ENCODE results near the gene SCN7A.
"Not testable (repeated sequence)": the region's sequence is repeated elsewhere in the genome, so short reads cannot be mapped to it uniquely, and the experiment has no call there.

Gene SCN7A

DNA sequence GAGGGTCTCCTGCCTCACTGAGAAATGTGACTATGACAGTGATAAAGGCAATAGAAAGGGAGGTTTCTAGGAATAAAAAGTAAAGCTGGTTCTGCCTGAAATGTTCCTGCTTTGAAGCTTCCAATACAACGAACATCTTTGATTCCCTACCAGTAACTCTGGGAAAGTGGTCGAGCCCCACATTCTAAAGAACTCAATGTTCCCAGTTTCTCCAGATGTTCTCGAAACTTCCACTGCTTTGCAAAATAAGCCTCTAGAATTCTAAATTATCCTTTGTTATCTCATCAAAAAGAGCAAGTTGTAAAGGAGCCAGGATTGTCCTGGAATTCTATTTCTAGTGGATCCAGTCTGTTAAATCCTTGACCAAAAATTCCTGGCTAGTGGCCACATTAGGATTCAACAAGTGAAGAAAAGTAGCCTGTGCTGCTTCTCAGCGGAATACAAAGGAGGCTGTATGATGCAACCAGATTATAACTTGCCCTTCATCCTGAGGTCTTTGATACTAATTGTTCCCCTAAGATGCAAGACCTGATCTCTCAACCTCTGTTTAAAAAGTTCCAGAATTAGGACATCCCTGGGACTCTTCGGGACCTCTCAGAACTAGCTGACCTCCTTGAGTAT is 8.4 kb downstream of the SCN7A start:
- no peaks in the 10 kb centered on the region for H3K36me3 Mint-ChIP-seq (ENCODE audit: low read depth)
- H3K9me3 Mint-ChIP-seq, result no peaks in the 10 kb centered on the region
- no peaks in the 10 kb centered on the region for H3K27me3 Mint-ChIP-seq
- intact Hi-C loops (cut with micrococcal nuclease), result no loop called here
- no peak overlapping the region for H3K4me3 Mint-ChIP-seq
- no peak overlapping the region for H3K27ac Mint-ChIP-seq
- H3K4me1 Mint-ChIP-seq (ENCODE audit: low read depth), result no peaks in the 10 kb centered on the region

DNA sequence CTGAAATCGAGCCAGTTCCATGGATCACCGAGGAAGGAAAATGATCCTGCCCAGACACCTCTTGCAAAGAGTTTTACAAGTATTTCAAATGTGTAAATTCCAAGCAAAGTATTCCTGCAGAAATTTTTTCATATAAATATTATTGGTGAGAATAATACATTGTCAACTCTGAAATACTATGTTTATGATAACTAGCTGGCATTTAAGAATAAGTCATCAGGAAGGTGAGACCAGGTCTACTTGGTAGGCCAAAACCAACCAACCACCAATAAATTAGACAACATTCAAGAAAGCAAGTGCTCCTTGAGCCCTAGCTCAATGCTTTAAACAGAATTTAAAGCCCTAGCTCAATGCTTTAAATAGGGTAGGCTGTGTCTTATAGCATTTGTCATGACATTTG is 21.7 kb downstream of the SCN7A start:
- intact Hi-C loops (cut with micrococcal nuclease), result no loop called here
- no peak overlapping the region for H3K27ac Mint-ChIP-seq
- no peaks in the 10 kb centered on the region for H3K9me3 Mint-ChIP-seq
- H3K4me1 Mint-ChIP-seq (ENCODE audit: low read depth), result peaks cover 5% of the 10 kb centered on the region
- no peaks in the 10 kb centered on the region for H3K27me3 Mint-ChIP-seq
- no peak overlapping the region for H3K4me3 Mint-ChIP-seq
- H3K36me3 Mint-ChIP-seq (ENCODE audit: low read depth), result no peaks in the 10 kb centered on the region

DNA sequence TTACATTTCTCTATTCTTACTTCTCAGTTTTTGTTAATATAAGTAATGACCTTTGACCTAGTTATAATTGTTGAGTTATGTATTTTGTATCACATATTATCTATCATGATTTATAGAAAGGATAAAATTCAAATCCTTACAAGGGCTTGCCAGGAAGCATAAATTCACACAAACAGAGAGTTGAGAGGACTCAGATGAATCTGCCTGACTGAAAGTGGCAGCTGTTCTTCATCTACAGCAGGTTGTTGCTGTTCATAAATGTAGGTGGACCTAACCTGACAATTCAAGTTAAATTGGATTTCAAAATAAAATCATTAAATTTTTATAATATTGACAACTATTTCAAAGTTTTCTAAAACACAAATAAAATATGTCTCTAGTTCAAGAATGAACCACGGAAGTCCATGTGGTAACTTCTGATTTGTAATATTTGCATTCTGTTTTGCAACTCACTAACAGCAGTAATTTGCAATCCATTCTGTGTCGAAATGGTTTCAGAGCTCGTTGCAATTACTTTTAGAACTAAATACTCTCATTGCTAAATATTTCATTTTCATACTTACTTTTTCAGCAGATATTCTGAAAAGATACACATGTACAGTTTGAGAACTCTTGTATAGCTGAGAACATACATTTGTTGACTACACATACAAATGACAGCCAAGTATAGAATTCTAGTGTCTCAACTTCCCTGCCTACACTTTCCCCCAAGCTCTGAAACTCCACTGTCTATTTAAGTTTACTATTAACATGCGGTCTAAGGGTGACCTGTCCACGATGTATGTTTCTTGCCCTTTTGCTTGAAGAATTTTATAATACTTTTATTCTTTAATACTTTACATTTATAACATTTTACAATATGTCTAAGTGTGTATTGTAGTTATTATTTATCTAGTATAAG is 25.7 kb downstream of the SCN7A start:
- intact Hi-C loops (cut with micrococcal nuclease), result no loop called here
- H3K9me3 Mint-ChIP-seq, result peaks cover 4% of the 10 kb centered on the region
- peaks cover 9% of the 10 kb centered on the region for H3K4me1 Mint-ChIP-seq (ENCODE audit: low read depth)
- no peak overlapping the region for H3K27ac Mint-ChIP-seq
- no peak overlapping the region for H3K4me3 Mint-ChIP-seq
- H3K36me3 Mint-ChIP-seq (ENCODE audit: low read depth), result no peaks in the 10 kb centered on the region
- no peaks in the 10 kb centered on the region for H3K27me3 Mint-ChIP-seq

DNA sequence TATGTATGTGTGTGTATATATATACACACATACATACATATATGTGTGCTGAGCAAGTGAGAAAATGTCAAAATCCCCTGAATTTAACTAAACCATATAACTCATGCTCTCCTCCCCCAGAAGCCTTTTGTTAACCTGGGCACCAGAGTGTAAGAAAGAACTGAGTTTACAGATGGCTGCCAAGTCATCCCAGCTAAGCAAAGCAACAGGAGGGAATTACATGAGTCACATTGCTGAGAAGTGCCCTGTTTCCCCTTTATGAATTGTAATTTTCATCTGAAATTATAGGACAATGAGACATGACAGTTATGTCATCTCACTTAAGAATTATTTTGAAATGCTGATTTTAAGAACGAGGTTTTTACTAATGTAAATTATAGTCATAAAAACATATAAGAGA is 29.9 kb downstream of the SCN7A start:
- Mint-ChIP-seq H3K36me3 (ENCODE audit: low read depth) (no peaks in the 10 kb centered on the region), H3K4me1 (ENCODE audit: low read depth) (peaks cover 7% of the 10 kb centered on the region), H3K27me3 (no peaks in the 10 kb centered on the region), H3K4me3 (no peak overlapping the region), H3K9me3 (peaks cover 21% of the 10 kb centered on the region), H3K27ac (no peak overlapping the region)
- intact Hi-C loops (cut with micrococcal nuclease), result no loop called here

DNA sequence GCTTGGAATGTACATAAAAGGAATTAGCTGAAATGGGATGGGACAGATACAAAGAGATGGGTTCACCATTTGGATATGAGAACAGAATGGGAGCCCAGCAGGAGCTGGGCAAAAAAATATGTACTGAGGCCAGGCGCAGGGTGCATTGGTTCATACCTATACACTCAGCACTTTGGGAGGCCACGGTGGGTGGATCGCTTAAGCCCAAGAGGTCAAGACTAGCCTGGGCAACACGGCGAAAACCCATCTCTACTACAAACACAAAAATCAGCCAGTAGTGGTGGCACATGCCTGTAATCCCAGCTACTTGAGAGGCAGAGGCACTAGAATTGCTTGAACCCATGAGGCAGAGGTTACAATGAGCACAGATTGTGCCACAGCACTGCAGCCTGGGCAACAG is 30.4 kb downstream of the SCN7A start:
- Mint-ChIP-seq H3K27ac (no peak overlapping the region), H3K27me3 (no peaks in the 10 kb centered on the region), H3K36me3 (ENCODE audit: low read depth) (no peaks in the 10 kb centered on the region), H3K9me3 (peaks cover 21% of the 10 kb centered on the region), H3K4me3 (no peak overlapping the region), H3K4me1 (ENCODE audit: low read depth) (peaks cover 7% of the 10 kb centered on the region)
- intact Hi-C loops (cut with micrococcal nuclease), result no loop called here

DNA sequence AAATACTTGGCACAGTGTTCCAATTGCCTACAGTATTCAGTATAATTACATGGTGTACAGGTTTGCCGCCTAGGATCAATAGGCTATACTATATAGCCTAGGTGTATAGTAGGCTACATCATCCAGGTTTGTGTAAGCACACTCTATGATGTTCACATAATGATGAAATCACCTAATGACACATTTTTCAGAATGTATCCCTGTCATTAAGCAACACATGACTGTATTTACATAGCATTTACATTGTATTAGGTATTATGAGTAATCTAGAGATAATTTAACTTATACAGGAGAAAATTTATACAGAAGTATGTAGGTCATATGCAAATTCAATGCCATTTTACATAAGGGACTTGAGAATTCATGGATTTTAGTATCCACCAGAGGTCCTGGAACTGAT is 35.4 kb downstream of the SCN7A start:
- Mint-ChIP-seq H3K27ac (no peak overlapping the region), H3K36me3 (ENCODE audit: low read depth) (no peaks in the 10 kb centered on the region), H3K4me1 (ENCODE audit: low read depth) (peaks cover 6% of the 10 kb centered on the region), H3K9me3 (peaks cover 20% of the 10 kb centered on the region), H3K4me3 (no peak overlapping the region), H3K27me3 (no peaks in the 10 kb centered on the region)
- intact Hi-C loops (cut with micrococcal nuclease), result no loop called here

DNA sequence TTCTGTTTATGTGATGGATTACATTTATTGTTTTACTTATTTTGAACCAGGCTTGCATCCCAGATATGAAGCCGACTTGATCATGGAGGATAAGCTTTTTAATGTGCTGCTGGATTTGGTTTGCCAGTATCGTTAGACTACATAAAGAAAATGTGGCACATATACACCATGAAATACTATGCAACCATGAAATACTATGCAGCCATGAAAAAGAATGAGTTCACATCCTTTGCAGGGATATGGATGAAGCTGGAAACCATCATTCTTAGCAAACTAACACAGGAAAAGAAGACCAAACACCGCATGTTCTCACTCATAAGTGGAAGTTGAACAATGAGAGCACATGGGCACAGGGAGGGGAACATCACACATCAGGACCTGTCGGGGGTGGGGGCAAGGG is 38.2 kb downstream of the SCN7A start:
- H3K27ac Mint-ChIP-seq; H3K27me3 Mint-ChIP-seq; H3K4me3 Mint-ChIP-seq; H3K36me3 Mint-ChIP-seq (ENCODE audit: low read depth); intact Hi-C loops (cut with micrococcal nuclease); H3K4me1 Mint-ChIP-seq (ENCODE audit: low read depth); H3K9me3 Mint-ChIP-seq: not testable (repeated sequence)

DNA sequence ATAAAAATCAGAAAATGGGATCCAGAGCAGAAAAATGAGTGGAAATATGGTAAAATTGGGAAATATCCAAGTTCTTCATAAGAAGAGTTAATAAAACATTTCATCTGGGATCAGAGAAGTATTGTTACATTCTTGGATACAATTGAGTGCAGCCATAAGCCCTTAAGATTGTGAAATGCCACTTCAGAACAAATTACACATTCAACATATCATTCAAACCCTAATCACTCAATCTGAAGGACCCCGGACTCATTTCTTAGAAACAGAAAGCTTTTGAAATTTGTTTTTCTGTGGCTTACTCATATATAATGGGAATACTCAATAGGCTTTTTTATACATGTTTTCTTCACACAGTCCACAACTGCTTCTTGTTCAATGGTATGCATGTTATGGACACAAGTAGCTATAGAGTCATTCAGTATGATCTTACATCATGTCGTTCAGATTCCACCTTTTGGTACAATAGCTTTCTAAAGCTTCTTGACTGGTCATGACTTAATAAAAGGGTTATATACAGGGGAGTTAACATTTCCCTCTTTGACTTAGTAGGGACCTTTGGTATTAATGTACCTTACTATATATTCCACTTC is 39.9 kb downstream of the SCN7A start:
- Mint-ChIP-seq H3K9me3 (no peaks in the 10 kb centered on the region), H3K4me3 (no peak overlapping the region), H3K4me1 (ENCODE audit: low read depth) (no peaks in the 10 kb centered on the region), H3K27me3 (no peaks in the 10 kb centered on the region), H3K36me3 (ENCODE audit: low read depth) (no peaks in the 10 kb centered on the region), H3K27ac (no peak overlapping the region)
- intact Hi-C loops (cut with micrococcal nuclease), result no loop called here

DNA sequence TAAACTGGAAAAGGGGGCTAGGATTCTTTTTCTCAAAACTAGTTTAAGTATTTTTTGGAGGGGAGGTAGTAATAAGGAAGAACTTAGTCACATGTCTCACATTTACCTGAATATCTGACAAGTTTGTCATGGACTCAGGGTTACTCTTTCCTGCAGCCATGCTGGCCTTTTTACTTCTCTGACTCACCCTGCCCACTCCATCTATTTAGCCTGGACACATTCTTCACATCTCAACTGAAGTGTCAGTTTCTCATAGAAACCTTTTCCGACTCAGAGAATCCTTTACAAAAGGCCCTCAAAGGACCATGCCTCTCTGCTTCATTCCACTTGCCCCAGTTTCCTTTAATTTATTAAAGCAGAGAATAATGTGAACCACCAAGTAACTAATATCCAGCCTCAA is 42.6 kb downstream of the SCN7A start:
- H3K27me3 Mint-ChIP-seq, result peaks cover 2% of the 10 kb centered on the region
- H3K4me3 Mint-ChIP-seq, result no peak overlapping the region
- H3K9me3 Mint-ChIP-seq, result no peaks in the 10 kb centered on the region
- intact Hi-C loops (cut with micrococcal nuclease), result no loop called here
- no peaks in the 10 kb centered on the region for H3K36me3 Mint-ChIP-seq (ENCODE audit: low read depth)
- H3K4me1 Mint-ChIP-seq (ENCODE audit: low read depth), result no peaks in the 10 kb centered on the region
- H3K27ac Mint-ChIP-seq, result no peak overlapping the region

DNA sequence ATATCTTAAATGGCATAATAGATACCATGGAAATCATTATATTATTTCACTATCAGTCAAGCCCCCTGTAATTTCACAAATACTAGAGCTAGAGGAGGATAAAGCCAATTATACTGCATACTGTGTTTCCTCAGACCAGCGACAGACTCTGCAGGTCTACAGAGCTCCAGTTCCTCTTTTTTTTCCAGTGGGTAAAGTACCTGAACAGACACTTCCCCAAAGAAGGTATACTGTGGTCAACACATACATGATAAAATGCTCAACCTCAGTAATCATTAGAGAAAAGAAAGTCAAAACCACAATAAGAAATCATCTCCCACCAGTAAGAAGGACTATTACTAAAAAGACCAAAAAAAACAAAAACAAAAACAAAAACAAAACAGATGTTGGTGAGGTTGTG is 44.6 kb downstream of the SCN7A start:
- Mint-ChIP-seq H3K27me3 (peaks cover 2% of the 10 kb centered on the region), H3K9me3 (no peaks in the 10 kb centered on the region), H3K36me3 (ENCODE audit: low read depth) (no peaks in the 10 kb centered on the region), H3K4me1 (ENCODE audit: low read depth) (no peaks in the 10 kb centered on the region), H3K4me3 (no peak overlapping the region), H3K27ac (no peak overlapping the region)
- intact Hi-C loops (cut with micrococcal nuclease), result no loop called here

DNA sequence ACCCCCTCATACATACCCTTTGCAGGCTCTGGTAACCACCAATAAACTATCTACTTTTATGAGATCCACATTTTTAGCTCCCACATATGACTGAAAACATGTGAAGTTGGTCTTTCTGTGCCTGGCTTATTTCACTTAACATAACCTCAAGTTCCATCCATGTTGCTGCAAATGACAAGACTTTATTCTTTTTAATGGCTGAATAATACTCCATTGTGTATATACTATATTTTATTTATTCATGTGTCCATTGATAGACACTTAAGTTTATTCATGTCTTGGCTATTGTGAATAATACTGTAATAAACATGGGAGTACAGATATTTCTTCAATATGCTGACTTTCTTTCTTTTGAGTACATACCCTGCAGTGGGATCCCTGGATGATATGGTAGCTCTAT is 45.9 kb downstream of the SCN7A start:
- no peaks in the 10 kb centered on the region for H3K9me3 Mint-ChIP-seq
- H3K4me1 Mint-ChIP-seq (ENCODE audit: low read depth), result no peaks in the 10 kb centered on the region
- peaks cover 2% of the 10 kb centered on the region for H3K27me3 Mint-ChIP-seq
- intact Hi-C loops (cut with micrococcal nuclease), result no loop called here
- H3K4me3 Mint-ChIP-seq, result no peak overlapping the region
- no peaks in the 10 kb centered on the region for H3K36me3 Mint-ChIP-seq (ENCODE audit: low read depth)
- H3K27ac Mint-ChIP-seq, result no peak overlapping the region

DNA sequence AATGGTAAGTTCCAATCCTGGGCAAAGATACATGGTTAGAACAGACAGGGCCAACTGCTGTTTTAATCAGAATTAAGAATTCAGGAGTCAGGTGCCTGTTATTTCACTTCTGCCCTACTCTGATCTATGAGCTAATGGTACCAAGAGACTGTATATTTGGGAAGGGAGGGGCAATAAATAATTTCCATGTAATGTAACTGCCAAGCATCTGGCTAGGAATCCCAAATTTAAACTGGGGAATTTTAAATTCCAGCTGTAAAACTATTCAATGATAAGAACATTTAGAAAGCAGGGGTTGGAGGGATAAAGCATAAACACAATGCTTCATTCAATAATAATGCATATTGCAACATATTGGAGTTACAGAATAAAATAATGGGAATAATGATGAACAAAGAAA is 49.7 kb downstream of the SCN7A start:
- intact Hi-C loops (cut with micrococcal nuclease), result no loop called here
- Mint-ChIP-seq H3K9me3 (no peaks in the 10 kb centered on the region), H3K4me3 (no peak overlapping the region), H3K4me1 (ENCODE audit: low read depth) (no peaks in the 10 kb centered on the region), H3K27ac (no peak overlapping the region), H3K36me3 (ENCODE audit: low read depth) (no peaks in the 10 kb centered on the region), H3K27me3 (peaks cover 2% of the 10 kb centered on the region)

DNA sequence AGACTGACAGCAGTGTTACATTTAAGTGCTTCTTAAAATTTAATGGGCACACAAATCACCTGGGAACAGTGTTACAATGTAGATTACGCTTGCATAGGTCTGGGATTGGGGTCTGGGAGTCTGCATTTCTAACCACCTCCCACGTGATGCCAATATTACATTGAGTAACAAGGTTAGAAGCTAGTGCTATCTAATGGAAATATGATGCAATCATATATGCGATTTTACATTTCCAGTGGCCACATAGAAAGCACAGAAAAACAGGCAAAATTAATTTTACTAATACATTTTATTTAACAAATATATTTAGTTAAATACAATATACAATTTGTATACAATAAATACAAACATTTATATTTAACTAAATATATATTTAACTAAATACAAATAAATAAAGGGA is 53.7 kb downstream of the SCN7A start:
- Mint-ChIP-seq H3K4me3 (no peak overlapping the region), H3K27me3 (no peaks in the 10 kb centered on the region), H3K4me1 (ENCODE audit: low read depth) (peaks cover 7% of the 10 kb centered on the region), H3K27ac (no peak overlapping the region), H3K9me3 (peaks cover 10% of the 10 kb centered on the region), H3K36me3 (ENCODE audit: low read depth) (no peaks in the 10 kb centered on the region)
- intact Hi-C loops (cut with micrococcal nuclease), result no loop called here

DNA sequence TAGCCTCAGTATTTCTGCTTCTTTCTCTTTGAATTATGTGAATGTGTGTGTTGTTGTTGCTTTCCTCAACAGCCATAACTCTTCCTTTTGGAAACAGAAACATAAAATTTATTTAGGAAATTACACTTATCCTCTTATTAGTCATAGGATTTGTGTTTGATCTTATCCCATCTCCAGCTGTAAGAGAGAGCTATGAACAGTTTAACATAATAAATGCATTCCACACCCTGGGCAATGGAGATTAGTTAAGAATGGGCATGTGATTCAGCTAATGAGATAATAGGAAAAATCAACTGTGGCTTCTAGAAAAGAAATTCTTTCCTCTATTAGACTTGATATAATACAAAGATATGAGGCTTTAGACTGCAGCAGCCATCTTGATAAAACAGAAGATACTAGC is 55.0 kb downstream of the SCN7A start:
- Mint-ChIP-seq H3K4me1 (ENCODE audit: low read depth) (peaks cover 7% of the 10 kb centered on the region), H3K4me3 (no peak overlapping the region), H3K36me3 (ENCODE audit: low read depth) (no peaks in the 10 kb centered on the region), H3K27me3 (no peaks in the 10 kb centered on the region), H3K9me3 (peaks cover 10% of the 10 kb centered on the region), H3K27ac (no peak overlapping the region)
- intact Hi-C loops (cut with micrococcal nuclease), result no loop called here
